ENCODE results near the gene DST. TPM values are rescaled to one million over a fixed set of nuclear protein-coding genes. Genes with fewer than 3 reads are reported as not detected.

The DST gene
- total and polyA plus RNA-seq, 2 of the 8 experiments (the other 6 are each of a cell fraction or from before 2014, with no cell fraction given): 49.4 to 116 TPM

DNA sequence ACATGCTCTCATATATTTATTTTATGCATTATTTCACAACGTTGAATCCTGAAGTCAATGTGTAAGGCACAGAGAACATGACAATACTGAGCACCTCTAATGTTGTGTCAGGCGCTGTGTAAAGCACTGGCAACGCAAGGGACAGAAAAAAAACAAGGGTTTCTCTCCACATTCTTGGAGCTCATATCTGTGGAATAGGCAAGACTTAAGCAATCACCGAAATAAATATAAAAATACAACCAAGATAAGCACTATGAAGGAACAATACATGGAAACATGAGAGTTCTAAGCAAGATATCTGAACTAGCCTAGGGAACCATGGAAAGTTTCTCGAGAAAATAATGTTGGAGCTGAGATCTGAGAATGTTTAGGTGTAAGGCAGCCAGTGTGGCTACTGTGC lies 1.7 kb upstream of the DST start:
- Histone ChIP-seq H4K8ac (ENCODE audit: extremely low read depth, insufficient read depth, low read length) (no peak overlapping the region), H3K56ac (replicated peaks; ENCODE audit: insufficient read length, low read depth, low read length) (no peak overlapping the region), H4K20me1 (replicated peaks in 1 of 2; ENCODE audit: control insufficient read depth in 1 of 2, insufficient read depth in 2 of 2, low read length in 2 of 2) (no peaks in the 10 kb centered on the region), H2BK5ac (ENCODE audit: low read depth, low read length) (no peak overlapping the region), H3K4ac (replicated peaks; ENCODE audit: insufficient read length, low read depth, low read length) (no peak overlapping the region), H3K27ac (ENCODE audit: low read depth, low read length) (no peak overlapping the region), H2BK12ac (ENCODE audit: low read depth, low read length) (no peak overlapping the region), H3K27me3 (replicated peaks in 1 of 4; ENCODE audit: control insufficient read depth in 3 of 4, extremely low read depth in 1 of 4, insufficient read depth in 3 of 4, low read length in 3 of 4) (no peaks in the 10 kb centered on the region), H2BK120ac (replicated peaks; ENCODE audit: low read depth, low read length) (no peak overlapping the region), H3K79me2 (ENCODE audit: control insufficient read depth in 1 of 2, insufficient read depth in 2 of 2, low read length in 2 of 2) (no peaks in the 10 kb centered on the region), H3K23ac (ENCODE audit: insufficient read length) (no peak overlapping the region), H2BK20ac (ENCODE audit: low read length) (no peak overlapping the region), H2AK5ac (ENCODE audit: low read depth, low read length) (no peak overlapping the region), H3K4me1 (replicated peaks in 1 of 4; ENCODE audit: control insufficient read depth in 3 of 4, insufficient read depth in 4 of 4, low read length in 3 of 4) (no peaks in the 10 kb centered on the region), H3K14ac (ENCODE audit: insufficient read length) (no peak overlapping the region), H3K9me3 (ENCODE audit: insufficient read depth in 2 of 2, low read depth in 1 of 2, low read length in 1 of 2) (no peaks in the 10 kb centered on the region), H2AFZ (ENCODE audit: low read length) (no peak overlapping the region), H4K5ac (ENCODE audit: insufficient read length, low read depth, low read length) (no peak overlapping the region), H3K4me2 (ENCODE audit: insufficient read depth in 1 of 2, low read depth in 2 of 2, low read length in 2 of 2) (no peak overlapping the region), H3K9ac (replicated peaks in 1 of 4; ENCODE audit: extremely low read depth in 1 of 4, low read depth in 3 of 4, low read length in 3 of 4) (no peak overlapping the region), H3K79me1 (ENCODE audit: low read depth, low read length) (no peaks in the 10 kb centered on the region), H3K23me2 (ENCODE audit: low read depth, low read length) (no peaks in the 10 kb centered on the region), H2BK15ac (ENCODE audit: low read length) (no peak overlapping the region), H3K4me3 (ENCODE audit: extremely low read depth in 1 of 4, insufficient read depth in 2 of 4, low read depth in 3 of 4, low read length in 4 of 4) (no peak overlapping the region), H3K18ac (ENCODE audit: extremely low read depth, low read length) (no peak overlapping the region), H3K36me3 (ENCODE audit: control insufficient read depth in 2 of 4, insufficient read depth in 4 of 4, low read length in 3 of 4) (peaks cover 2 to 40% (median 17%) of the 10 kb centered on the region in 4 experiments; a peak in 6 of 8 replicates), H4K91ac (replicated peaks; ENCODE audit: insufficient read length, low read length) (no peak overlapping the region)
- POLR2A ChIA-PET (ENCODE audit: partially characterized antibody): interaction anchor here (1.3 kb wide), 1 partner anchor 31 kb away, joined by 3 read pairs; no protein-coding TSS in a partner anchor
- FAIRE-seq (no peak), DNase-seq (ENCODE audit: low read depth in 1 of 2, low spot score in 2 of 2) (no peak)
- 95% methylated on average over 5 of the region's 5 CpGs; no CpG with 5 or more reads in 1 of the 2 experiments for WGBS, 2 experiments (ENCODE audit: extremely low coverage in 1 of 2, insufficient coverage in 1 of 2, insufficient read length in 1 of 2, insufficient replicate concordance in 2 of 2, low coverage in 1 of 2, low lambda C conversion rate in 2 of 2, missing lambda C conversion rate in 1 of 2)
- CTCF ChIA-PET (ENCODE audit: partially characterized antibody): interaction anchor here (1.0 to 2.5 kb wide), 8 partner anchors 13 to 207 kb away, joined by 3 to 11 read pairs (median 3); no protein-coding TSS in a partner anchor
- TF ChIP-seq MAFK (IDR thresholded peaks at IDR 0.05; ENCODE audit: low read depth, low read length) (no peak), CHD2 (IDR thresholded peaks at IDR 0.05; ENCODE audit: low read length) (no peak), RXRA (IDR thresholded peaks at IDR 0.05; ENCODE audit: insufficient read depth, low read depth, low read length) (no peak), NANOG (IDR thresholded peaks at IDR 0.05; ENCODE audit: insufficient read depth, low read depth, low read length, poor library complexity, severe bottlenecking) (no peak), POU5F1 (IDR thresholded peaks at IDR 0.05; ENCODE audit: low read depth, low read length) (no peak), GTF2F1 (IDR thresholded peaks at IDR 0.05; ENCODE audit: borderline replicate concordance, low read depth, low read length) (no peak), RNF2 (IDR thresholded peaks at IDR 0.05; ENCODE audit: borderline replicate concordance, low read depth, low read length, missing control alignments, poor library complexity, severe bottlenecking) (no peak)
- TF ChIP-seq, protein P1, sequence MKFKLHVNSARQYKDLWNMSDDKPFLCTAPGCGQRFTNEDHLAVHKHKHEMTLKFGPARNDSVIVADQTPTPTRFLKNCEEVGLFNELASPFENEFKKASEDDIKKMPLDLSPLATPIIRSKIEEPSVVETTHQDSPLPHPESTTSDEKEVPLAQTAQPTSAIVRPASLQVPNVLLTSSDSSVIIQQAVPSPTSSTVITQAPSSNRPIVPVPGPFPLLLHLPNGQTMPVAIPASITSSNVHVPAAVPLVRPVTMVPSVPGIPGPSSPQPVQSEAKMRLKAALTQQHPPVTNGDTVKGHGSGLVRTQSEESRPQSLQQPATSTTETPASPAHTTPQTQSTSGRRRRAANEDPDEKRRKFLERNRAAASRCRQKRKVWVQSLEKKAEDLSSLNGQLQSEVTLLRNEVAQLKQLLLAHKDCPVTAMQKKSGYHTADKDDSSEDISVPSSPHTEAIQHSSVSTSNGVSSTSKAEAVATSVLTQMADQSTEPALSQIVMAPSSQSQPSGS (IDR thresholded peaks at IDR 0.05; ENCODE audit: low read length): no peak
